ENCODE measurements around the gene ESPNL.
"Not testable (repeated sequence)": the region's sequence is repeated elsewhere in the genome, so short reads cannot be mapped to it uniquely, and the experiment has no call there.

The ESPNL gene

GRCh38 chr2:238100821-238101771 is 956 bp downstream of the ESPNL start:
- no peak for DNase-seq

- DNase-seq: no peak
Measured at GRCh38 chr2:238101891-238102841, 2.0 kb downstream of the ESPNL start.

- no peak for DNase-seq
Measured at GRCh38 chr2:238102865-238103264, 2.7 kb downstream of the ESPNL start.

- no peak for DNase-seq
Measured at GRCh38 chr2:238103465-238104225, 3.5 kb downstream of the ESPNL start.

- DNase-seq: no peak
Measured at GRCh38 chr2:238104226-238104690, 4.1 kb downstream of the ESPNL start.

- DNase-seq: no peak
Measured at GRCh38 chr2:238104691-238105371, 4.7 kb downstream of the ESPNL start.

- no peak for DNase-seq
Measured at GRCh38 chr2:238105506-238106338, 5.6 kb downstream of the ESPNL start.

GRCh38 chr2:238106339-238106697 is 6.2 kb downstream of the ESPNL start:
- DNase-seq: no peak

GRCh38 chr2:238106698-238107524 is 6.8 kb downstream of the ESPNL start:
- DNase-seq: no peak

- DNase-seq: no peak
Measured at GRCh38 chr2:238107525-238108422, 7.6 kb downstream of the ESPNL start.

- DNase-seq: peak; percentile 27
Measured at GRCh38 chr2:238108423-238109183, 8.5 kb downstream of the ESPNL start.

- DNase-seq: no peak
Measured at GRCh38 chr2:238113611-238114010, 13.5 kb downstream of the ESPNL start.

GRCh38 chr2:238114331-238114841 is 14.2 kb downstream of the ESPNL start:
- DNase-seq: no peak

- DNase-seq: no peak
Measured at GRCh38 chr2:238114851-238115660, 14.9 kb downstream of the ESPNL start.

- DNase-seq: not testable (repeated sequence)
Measured at GRCh38 chr2:238115709-238116108, 15.6 kb downstream of the ESPNL start.

- DNase-seq: no peak
Measured at GRCh38 chr2:238116298-238117198, 16.4 kb downstream of the ESPNL start.
